SK-N-SH treated with all-trans-retinoic acid at 6 μM for 48 hours (cell line): ENCODE data around the gene IMP4.

Experiments used
- ARNTL ChIP-seq: fragments of 450-650 bp; formaldehyde crosslinking; IDR thresholded peaks from 2 replicates; pipeline ENCODE4 v1.5.0; 2020; ENCODE audit warnings: low read depth, mild to moderate bottlenecking, moderate library complexity, borderline replicate concordance
- RARB ChIP-seq: fragments of 250-450 bp; sonication (Bioruptor Pico); IDR thresholded peaks from 2 replicates; pipeline ENCODE4 v1.8.0; 2021; ENCODE audit warnings: mild to moderate bottlenecking, moderate library complexity
- ZC3H10 ChIP-seq: fragments of 250-450 bp; sonication (Bioruptor Pico); IDR thresholded peaks from 2 replicates; pipeline ENCODE4 v1.5.1; 2021; ENCODE audit warnings: mild to moderate bottlenecking, moderate library complexity
- ZFP30 ChIP-seq: fragments of 450-650 bp; formaldehyde crosslinking; IDR thresholded peaks from 2 replicates; pipeline ENCODE4 v1.5.0; 2022; ENCODE audit warnings: mild to moderate bottlenecking, moderate library complexity
- ZNF70 ChIP-seq: fragments of 450-650 bp; formaldehyde crosslinking; IDR thresholded peaks from 2 replicates; pipeline ENCODE4 v1.5.0; 2020; ENCODE audit warnings: mild to moderate bottlenecking, moderate library complexity
- ZNF8 ChIP-seq: fragments of 450-650 bp; formaldehyde crosslinking; IDR thresholded peaks from 2 replicates; pipeline ENCODE4 v1.5.0; 2020; ENCODE audit warnings: mild to moderate bottlenecking, moderate library complexity
- TF ChIP-seq, protein P1 (sequence below): fragments of 250-450 bp; sonication (Bioruptor Pico); IDR thresholded peaks from 2 replicates; pipeline ENCODE4 v1.5.1; 2020; ENCODE audit warnings: low read depth, mild to moderate bottlenecking, moderate library complexity

GRCh38 chr2:130372055-130372832 lies 29.5 kb downstream of the IMP4 start:
- TF ChIP-seq ZC3H10 (CRISPR knock-in tag) (no peak), ZNF8 (no peak), ARNTL (CRISPR knock-in tag) (no peak), ZFP30 (CRISPR knock-in tag) (no peak), RARB (no peak), ZNF70 (CRISPR knock-in tag) (0 out of 2 replicates have a peak, but pooled peaks have one; percentile 25)
- TF ChIP-seq, protein P1, sequence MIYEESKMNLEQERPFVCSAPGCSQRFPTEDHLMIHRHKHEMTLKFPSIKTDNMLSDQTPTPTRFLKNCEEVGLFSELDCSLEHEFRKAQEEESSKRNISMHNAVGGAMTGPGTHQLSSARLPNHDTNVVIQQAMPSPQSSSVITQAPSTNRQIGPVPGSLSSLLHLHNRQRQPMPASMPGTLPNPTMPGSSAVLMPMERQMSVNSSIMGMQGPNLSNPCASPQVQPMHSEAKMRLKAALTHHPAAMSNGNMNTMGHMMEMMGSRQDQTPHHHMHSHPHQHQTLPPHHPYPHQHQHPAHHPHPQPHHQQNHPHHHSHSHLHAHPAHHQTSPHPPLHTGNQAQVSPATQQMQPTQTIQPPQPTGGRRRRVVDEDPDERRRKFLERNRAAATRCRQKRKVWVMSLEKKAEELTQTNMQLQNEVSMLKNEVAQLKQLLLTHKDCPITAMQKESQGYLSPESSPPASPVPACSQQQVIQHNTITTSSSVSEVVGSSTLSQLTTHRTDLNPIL (CRISPR knock-in tag), result no peak
